ENCODE results near the gene PCDHA10.
"Not testable (repeated sequence)": the region's sequence is repeated elsewhere in the genome, so short reads cannot be mapped to it uniquely, and the experiment has no call there.

The PCDHA10 gene

DNA sequence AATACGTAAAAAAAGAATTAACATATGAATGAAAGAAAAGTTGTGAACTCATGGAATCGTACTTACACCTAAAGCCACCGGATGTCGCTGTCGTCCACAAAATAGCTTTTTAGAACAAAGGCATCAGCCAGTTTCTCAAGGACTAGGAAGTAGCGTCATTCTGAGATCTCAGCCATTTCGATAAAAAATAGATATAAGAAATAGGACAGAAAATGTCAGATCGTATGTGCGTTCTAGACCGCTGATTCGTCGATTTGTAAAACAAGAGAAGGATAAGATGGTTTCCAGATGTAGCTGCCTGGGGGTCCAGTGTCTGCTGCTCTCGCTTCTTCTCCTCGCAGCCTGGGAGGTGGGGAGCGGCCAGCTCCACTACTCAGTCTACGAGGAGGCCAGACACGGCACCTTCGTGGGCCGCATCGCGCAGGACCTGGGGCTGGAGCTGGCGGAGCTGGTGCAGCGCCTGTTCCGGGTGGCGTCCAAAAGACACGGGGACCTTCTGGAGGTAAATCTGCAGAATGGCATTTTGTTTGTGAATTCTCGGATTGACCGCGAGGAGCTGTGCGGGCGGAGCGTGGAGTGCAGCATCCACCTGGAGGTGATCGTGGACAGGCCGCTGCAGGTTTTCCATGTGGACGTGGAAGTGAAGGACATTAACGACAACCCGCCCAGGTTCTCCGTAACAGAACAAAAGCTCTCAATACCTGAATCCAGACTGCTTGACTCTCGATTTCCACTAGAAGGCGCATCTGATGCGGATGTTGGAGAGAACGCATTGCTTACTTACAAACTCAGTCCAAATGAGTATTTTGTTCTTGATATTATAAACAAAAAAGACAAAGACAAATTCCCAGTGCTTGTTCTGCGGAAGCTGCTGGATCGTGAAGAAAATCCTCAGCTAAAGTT lies at the start of gene PCDHA10:
PCDHA10 (plus strand) TSS at position 126 of the 903 bp plus-strand sequence; CDS start at position 278, 152 bp downstream.
- no peak for DNase-seq

- no peak for DNase-seq
These were observed 48.6 kb upstream of the PCDHA10 start, which contains the start of gene PCDHA4 for GRCh38 chr5:140806834-140807775. Gene PCDHA4 (plus strand): TSS chr5:140807068.

DNA sequence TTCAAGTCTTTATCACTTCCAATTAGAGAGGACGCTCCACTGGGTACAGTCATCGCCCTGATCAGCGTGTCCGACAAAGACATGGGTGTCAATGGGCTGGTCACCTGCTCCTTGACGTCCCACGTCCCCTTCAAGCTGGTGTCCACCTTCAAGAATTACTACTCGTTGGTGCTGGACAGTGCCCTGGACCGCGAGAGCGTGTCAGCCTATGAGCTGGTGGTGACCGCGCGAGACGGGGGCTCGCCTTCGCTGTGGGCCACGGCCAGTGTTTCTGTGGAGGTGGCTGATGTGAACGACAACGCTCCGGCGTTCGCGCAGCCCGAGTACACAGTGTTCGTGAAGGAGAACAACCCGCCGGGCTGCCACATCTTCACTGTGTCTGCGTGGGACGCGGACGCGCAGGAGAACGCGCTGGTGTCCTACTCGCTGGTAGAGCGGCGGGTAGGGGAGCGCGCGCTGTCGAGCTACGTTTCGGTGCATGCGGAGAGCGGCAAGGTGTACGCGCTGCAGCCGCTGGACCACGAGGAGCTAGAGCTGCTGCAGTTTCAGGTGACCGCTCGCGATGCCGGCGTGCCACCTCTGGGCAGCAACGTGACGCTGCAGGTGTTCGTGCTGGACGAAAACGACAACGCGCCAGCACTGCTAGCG lies 47.3 kb upstream of the PCDHA10 start:
- not testable (repeated sequence) for DNase-seq

GRCh38 chr5:140808889-140809291 lies 46.8 kb upstream of the PCDHA10 start:
- no peak for DNase-seq

GRCh38 chr5:140821375-140822280 lies 34.1 kb upstream of the PCDHA10 start, which contains the start of gene PCDHA5:
Gene PCDHA5 (plus strand): TSS chr5:140821613.
- DNase-seq, result peak; percentile 85

GRCh38 chr5:140822281-140822629 lies 33.4 kb upstream of the PCDHA10 start:
- DNase-seq, result no peak

- not testable (repeated sequence) for DNase-seq
These were observed 32.7 kb upstream of the PCDHA10 start for GRCh38 chr5:140822969-140823368.

- no peak for DNase-seq
These were observed 32.2 kb upstream of the PCDHA10 start for GRCh38 chr5:140823475-140823874.

- no peak for DNase-seq
These were observed 27.9 kb upstream of the PCDHA10 start, which contains the start of gene PCDHA6 for GRCh38 chr5:140827704-140828361. Gene PCDHA6 (plus strand): TSS chr5:140827960. CDS start chr5:140828092, 132 bp downstream.

- DNase-seq, result no peak
These were observed 27.3 kb upstream of the PCDHA10 start for GRCh38 chr5:140828362-140828737.

DNA sequence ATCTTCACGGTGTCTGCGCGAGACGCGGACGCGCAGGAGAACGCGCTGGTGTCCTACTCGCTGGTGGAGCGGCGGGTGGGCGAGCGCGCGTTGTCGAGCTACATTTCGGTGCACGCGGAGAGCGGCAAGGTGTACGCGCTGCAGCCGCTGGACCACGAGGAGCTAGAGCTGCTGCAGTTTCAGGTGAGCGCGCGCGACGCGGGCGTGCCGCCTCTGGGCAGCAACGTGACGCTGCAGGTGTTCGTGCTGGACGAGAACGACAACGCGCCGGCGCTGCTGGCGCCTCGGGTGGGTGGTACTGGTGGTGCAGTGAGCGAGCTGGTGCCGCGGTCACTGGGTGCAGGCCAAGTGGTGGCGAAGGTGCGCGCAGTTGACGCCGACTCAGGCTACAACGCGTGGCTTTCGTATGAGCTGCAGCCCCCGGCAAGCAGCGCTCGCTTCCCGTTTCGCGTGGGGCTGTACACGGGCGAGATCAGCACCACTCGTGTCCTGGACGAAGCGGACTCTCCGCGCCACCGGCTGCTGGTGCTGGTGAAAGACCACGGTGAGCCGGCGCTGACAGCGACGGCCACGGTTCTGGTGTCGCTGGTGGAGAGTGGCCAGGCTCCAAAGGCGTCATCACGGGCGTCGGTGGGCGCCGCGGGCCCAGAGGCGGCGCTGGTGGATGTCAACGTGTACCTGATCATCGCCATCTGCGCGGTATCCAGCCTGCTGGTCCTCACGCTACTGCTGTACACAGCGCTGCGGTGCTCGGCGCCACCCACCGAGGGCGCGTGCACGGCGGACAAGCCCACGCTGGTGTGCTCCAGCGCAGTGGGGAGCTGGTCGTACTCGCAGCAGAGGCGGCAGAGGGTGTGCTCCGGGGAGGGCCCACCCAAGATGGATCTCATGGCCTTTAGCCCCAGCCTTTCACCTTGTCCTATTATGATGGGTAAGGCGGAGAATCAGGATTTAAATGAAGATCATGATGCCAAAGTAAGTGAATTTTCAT lies 25.9 kb upstream of the PCDHA10 start:
- not testable (repeated sequence) for DNase-seq

DNA sequence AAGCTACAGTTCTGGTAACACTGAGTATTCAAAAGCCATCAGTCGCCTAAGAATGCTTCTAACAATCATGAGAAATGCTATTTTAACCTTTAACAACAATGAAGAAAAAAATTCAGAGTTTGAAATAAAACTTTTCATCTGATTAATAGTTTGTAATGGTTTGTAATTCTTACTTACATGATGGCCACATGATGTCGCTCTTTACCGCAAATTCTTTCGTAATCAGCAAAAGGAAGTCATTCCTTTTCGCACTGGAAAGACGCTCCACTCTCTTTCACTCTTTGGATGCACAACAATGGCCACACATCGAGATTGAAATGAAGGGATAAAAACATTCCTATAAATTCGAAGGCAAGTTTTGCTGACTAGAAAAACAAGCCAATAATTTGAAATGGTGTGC lies 21.7 kb upstream of the PCDHA10 start, which contains the start of gene PCDHA7:
PCDHA7 (plus strand) TSS at position 277 of the 400 bp plus-strand sequence; CDS start at position 392, 115 bp downstream.
- peak; percentile 39 for DNase-seq

- DNase-seq, result peak; percentile 21
These were observed 21.2 kb upstream of the PCDHA10 start for GRCh38 chr5:140834439-140835008.

GRCh38 chr5:140835622-140836510 lies 19.8 kb upstream of the PCDHA10 start:
- DNase-seq, result no peak

DNA sequence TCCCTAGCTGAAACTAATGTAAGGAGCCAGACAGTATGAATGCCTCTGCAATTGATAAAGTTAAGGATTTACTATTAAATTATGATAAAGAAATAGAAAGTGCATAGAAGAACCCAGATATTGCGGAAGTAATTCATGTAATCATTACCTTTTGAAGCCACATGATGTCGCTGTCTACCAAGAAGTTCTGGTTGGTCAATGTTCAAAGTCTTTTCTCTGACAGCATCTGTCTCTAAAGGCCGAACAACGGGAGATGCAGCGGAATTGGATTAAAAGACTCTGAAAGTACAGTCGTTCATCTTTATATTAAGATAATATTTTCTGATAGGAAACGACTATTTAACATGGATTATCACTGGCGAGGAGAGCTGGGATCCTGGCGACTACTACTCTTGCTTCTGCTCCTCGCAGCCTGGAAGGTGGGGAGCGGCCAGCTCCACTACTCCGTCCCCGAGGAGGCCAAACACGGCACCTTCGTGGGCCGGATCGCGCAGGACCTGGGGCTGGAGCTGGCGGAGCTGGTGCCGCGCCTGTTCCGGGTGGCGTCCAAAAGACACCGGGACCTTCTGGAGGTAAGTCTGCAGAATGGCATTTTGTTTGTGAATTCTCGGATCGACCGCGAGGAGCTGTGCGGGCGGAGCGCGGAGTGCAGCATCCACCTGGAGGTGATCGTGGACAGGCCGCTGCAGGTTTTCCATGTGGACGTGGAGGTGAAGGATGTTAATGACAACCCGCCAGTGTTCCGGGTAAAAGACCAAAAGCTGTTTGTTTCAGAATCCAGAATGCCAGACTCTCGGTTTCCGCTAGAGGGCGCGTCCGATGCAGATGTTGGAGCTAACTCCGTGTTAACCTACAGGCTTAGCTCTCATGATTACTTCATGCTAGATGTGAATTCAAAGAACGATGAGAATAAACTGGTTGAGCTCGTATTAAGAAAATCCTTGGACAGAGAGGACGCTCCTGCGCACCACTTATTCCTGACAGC lies 14.4 kb upstream of the PCDHA10 start, which contains the start of gene PCDHA8:
PCDHA8 (plus strand) TSS at position 210 of the 985 bp plus-strand sequence; CDS start at position 345, 135 bp downstream.
- no peak for DNase-seq
